Measurements from ENCODE around the gene DHRS13.

Gene DHRS13

GRCh38 chr17:28902819-28903545, at the start of gene DHRS13:
DHRS13 (minus strand) TSS chr17:28903079; CDS start chr17:28902944, 135 bp downstream.
- peak; percentile 92 for DNase-seq

GRCh38 chr17:28951991-28952975, 49.4 kb upstream of the DHRS13 start:
- peak; percentile 99 for DNase-seq

GRCh38 chr17:28951428-28951990, 48.6 kb upstream of the DHRS13 start, which contains the start of gene PHF12:
PHF12 (minus strand) TSS chr17:28951518; CDS start chr17:28950960, 558 bp downstream.
- peak; percentile 100 for DNase-seq

- no peak for DNase-seq
These were observed 48.0 kb upstream of the DHRS13 start for GRCh38 chr17:28950752-28951427.

- peak; percentile 29 for DNase-seq
These were observed 47.3 kb upstream of the DHRS13 start for GRCh38 chr17:28950017-28950751.

GRCh38 chr17:28949185-28950016, 46.5 kb upstream of the DHRS13 start:
- DNase-seq, result peak; percentile 28

GRCh38 chr17:28948873-28949184, 46.0 kb upstream of the DHRS13 start:
- DNase-seq, result no peak

GRCh38 chr17:28948342-28948741, 45.5 kb upstream of the DHRS13 start:
- no peak for DNase-seq

- no peak for DNase-seq
These were observed 44.8 kb upstream of the DHRS13 start for GRCh38 chr17:28947639-28948038.

GRCh38 chr17:28946239-28946638, 43.4 kb upstream of the DHRS13 start:
- DNase-seq, result no peak

- DNase-seq, result no peak
These were observed 42.2 kb upstream of the DHRS13 start for GRCh38 chr17:28944862-28945741.

GRCh38 chr17:28944343-28944742, 41.5 kb upstream of the DHRS13 start:
- no peak for DNase-seq

- DNase-seq, result no peak
These were observed 40.0 kb upstream of the DHRS13 start for GRCh38 chr17:28942925-28943324.

- no peak for DNase-seq
These were observed 38.4 kb upstream of the DHRS13 start for GRCh38 chr17:28941251-28941650.

- DNase-seq, result no peak
These were observed 37.8 kb upstream of the DHRS13 start for GRCh38 chr17:28940675-28941074.

- DNase-seq, result no peak
These were observed 37.3 kb upstream of the DHRS13 start for GRCh38 chr17:28940142-28940541.

- no peak for DNase-seq
These were observed 35.7 kb upstream of the DHRS13 start for GRCh38 chr17:28938552-28938951.

GRCh38 chr17:28937044-28937729, 34.3 kb upstream of the DHRS13 start:
- no peak for DNase-seq

- DNase-seq, result no peak
These were observed 33.0 kb upstream of the DHRS13 start for GRCh38 chr17:28935744-28936460.

Data from NCI-H1092 treated with DMSO at 0.1 percent for 48 hours (cell line).